ENCODE data around the gene HPD.

- no peak for TF ChIP-seq CTCF (IDR thresholded peaks at IDR 0.05)
- TF ChIP-seq POLR2A (IDR thresholded peaks at IDR 0.05): no peak
Observed at GRCh38 chr12:121873216-121873569, 14.5 kb upstream of the HPD start.

All from adrenal gland (tissue), 5 donors.